Prostate gland (tissue), 2 donors: ENCODE data around the gene SMCP. TPM values are rescaled to one million over a fixed set of nuclear protein-coding genes. Genes with fewer than 3 reads are reported as not detected.

Experiments
- DNase-seq: peaks from one replicate; pipeline ENCODE4 v3.0.0-alpha.2; 2019; ENCODE audit warnings: low spot score
- H3K27ac ChIP-seq, 2 donors: fragments of 200-600 bp; sonication (generic); 2 replicates each; pipeline ENCODE4 v1.5.1; 2017 to 2019
- H3K27me3 ChIP-seq: fragments of 200-600 bp; sonication (generic); replicated peaks from 2 replicates; pipeline ENCODE4 v1.5.1; 2019; ENCODE audit not compliant: insufficient read depth
- H3K36me3 ChIP-seq, 2 donors: fragments of 200-600 bp; sonication (generic); 1 replicate in 1 of 2; 2 replicates in 1 of 2; pipeline versions ENCODE4 v1.5.1 to v1.8.1; 2017 to 2019
- H3K4me1 ChIP-seq: fragments of 200-600 bp; sonication (generic); replicated peaks from 2 replicates; pipeline ENCODE4 v1.5.1; 2019
- H3K4me3 ChIP-seq, 2 donors: fragments of 200-600 bp; sonication (generic); 2 replicates each; pipeline ENCODE4 v1.5.1; 2017 to 2019
- H3K9me3 ChIP-seq: fragments of 200-600 bp; sonication (generic); 2 replicates; pipeline ENCODE4 v1.5.1; 2017
- POLR2A ChIP-seq: fragments of 450-650 bp; IDR thresholded peaks from one replicate; pipeline ENCODE4 v1.6.1; 2016; ENCODE audit warnings: antibody characterized with exemption, mild to moderate bottlenecking
- POLR2AphosphoS5 ChIP-seq: sonication (generic); formaldehyde crosslinking; IDR thresholded peaks from one replicate; pipeline ENCODE4 v1.6.1; 2017; ENCODE audit warnings: antibody characterized with exemption
- WGBS: methylation state at CpG from one replicate; pipeline ENCODE4 v1.1.5; 2018; 5-methylcytosine and 5-hydroxymethylcytosine counted together
- intact Hi-C: fragments of 100-400 bp; cut with DNase I; formaldehyde crosslinking; loops from one replicate; pipeline ENCODE4 v1.14.2; 2022
- total RNA-seq, 2 donors: library from RNA; depleted of rRNA; stranded (reverse); fragments of >200 nt; gene quantifications; one replicate each; pipeline ENCODE4 v1.1.0, GENCODE V29; 2016
- TF ChIP-seq, protein P1 (sequence below), 4 experiments: fragments of 200-600 bp in 2 of 4; fragments of 450-650 bp in 2 of 4; sonication (generic) in 2 of 4; IDR thresholded peaks; 1 replicate in 3 of 4; 2 replicates in 1 of 4; pipeline ENCODE4 v1.5.1; 2016 to 2019; ENCODE audit warnings: antibody characterized with exemption in 4 of 4, mild to moderate bottlenecking in 2 of 4, moderate library complexity in 2 of 4

Gene SMCP
- total RNA-seq, 2 donors from 2014 or later, result 36.5 TPM; not detected in 1

- intact Hi-C loops, result no loop called here
- TF ChIP-seq, protein P1, sequence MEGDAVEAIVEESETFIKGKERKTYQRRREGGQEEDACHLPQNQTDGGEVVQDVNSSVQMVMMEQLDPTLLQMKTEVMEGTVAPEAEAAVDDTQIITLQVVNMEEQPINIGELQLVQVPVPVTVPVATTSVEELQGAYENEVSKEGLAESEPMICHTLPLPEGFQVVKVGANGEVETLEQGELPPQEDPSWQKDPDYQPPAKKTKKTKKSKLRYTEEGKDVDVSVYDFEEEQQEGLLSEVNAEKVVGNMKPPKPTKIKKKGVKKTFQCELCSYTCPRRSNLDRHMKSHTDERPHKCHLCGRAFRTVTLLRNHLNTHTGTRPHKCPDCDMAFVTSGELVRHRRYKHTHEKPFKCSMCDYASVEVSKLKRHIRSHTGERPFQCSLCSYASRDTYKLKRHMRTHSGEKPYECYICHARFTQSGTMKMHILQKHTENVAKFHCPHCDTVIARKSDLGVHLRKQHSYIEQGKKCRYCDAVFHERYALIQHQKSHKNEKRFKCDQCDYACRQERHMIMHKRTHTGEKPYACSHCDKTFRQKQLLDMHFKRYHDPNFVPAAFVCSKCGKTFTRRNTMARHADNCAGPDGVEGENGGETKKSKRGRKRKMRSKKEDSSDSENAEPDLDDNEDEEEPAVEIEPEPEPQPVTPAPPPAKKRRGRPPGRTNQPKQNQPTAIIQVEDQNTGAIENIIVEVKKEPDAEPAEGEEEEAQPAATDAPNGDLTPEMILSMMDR (IDR thresholded peaks at IDR 0.05), result no peak
- TF ChIP-seq POLR2AphosphoS5, result no peak
- TF ChIP-seq POLR2A, result no peak
- Histone ChIP-seq H3K27ac (no peak overlapping the region), H3K27me3 (no peaks in the 10 kb centered on the region), H3K4me3 (no peak overlapping the region), H3K9me3 (no peaks in the 10 kb centered on the region), H3K36me3 (no peaks in the 10 kb centered on the region), H3K4me1 (no peaks in the 10 kb centered on the region)
- DNase-seq, result no peak
- 60% methylated on average over 1 of the region's 1 CpG for WGBS
Measured at GRCh38 chr1:152888126-152888525, 10.0 kb downstream of the SMCP start.

DNA sequence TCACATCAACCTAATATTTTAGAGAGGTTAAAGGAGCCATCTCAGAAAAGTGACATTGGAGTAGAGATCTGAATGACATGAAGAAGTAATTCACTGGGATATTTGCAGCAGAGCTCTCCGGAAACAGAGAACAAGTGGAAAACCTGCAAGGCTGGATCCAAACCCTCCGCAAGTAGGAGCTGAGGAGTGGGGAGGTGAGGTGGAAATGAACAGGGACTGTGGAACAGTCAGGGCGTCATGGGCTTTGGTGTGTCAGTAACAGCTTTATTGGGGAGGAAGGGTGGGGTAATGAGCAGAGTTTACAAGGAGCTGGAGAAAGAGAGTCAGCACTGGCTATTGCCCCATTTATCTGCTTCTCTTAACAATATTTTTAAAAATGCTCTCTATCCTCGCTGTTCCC lies 20.9 kb downstream of the SMCP start:
- H3K4me1 ChIP-seq, result no peaks in the 10 kb centered on the region
- intact Hi-C loops, result no loop called here
- no peaks in the 10 kb centered on the region for H3K9me3 ChIP-seq
- DNase-seq, result no peak
- no peak overlapping the region for H3K4me3 ChIP-seq
- TF ChIP-seq POLR2AphosphoS5 (no peak), POLR2A (no peak)
- TF ChIP-seq, protein P1 (IDR thresholded peaks at IDR 0.05), result no peak
- 64% methylated on average over 4 of the region's 4 CpGs for WGBS
- H3K36me3 ChIP-seq, result no peaks in the 10 kb centered on the region
- H3K27ac ChIP-seq, result no peak overlapping the region
- H3K27me3 ChIP-seq, result no peaks in the 10 kb centered on the region

GRCh38 chr1:152899883-152900282 lies 21.8 kb downstream of the SMCP start:
- Histone ChIP-seq H3K36me3 (no peaks in the 10 kb centered on the region), H3K4me3 (no peak overlapping the region), H3K4me1 (no peaks in the 10 kb centered on the region), H3K9me3 (no peaks in the 10 kb centered on the region), H3K27me3 (no peaks in the 10 kb centered on the region), H3K27ac (no peak overlapping the region)
- WGBS, result 60% methylated on average over 2 of the region's 2 CpGs
- DNase-seq, result no peak
- TF ChIP-seq, protein P1 (IDR thresholded peaks at IDR 0.05), result no peak
- TF ChIP-seq POLR2A (no peak), POLR2AphosphoS5 (no peak)
- intact Hi-C loops, result no loop called here

DNA sequence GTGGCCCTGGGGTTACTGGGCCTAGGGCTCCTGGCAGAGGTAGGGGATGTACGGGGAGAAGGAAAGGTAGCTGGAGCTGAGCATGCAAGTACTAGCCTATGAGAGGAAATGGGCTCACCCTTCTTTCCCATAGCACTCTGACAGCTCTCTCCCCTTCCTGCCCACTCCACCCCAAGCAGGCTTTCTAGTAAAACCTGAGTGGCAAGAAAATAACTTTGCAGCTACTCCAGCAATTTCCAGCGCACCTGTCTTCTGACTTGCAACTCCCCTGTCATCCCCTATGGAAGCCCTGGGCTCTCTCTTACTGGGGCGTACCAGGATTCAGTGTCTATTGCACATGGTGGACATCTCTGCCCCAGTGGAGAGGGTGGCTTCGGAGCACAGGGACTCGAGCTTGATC lies 23.5 kb downstream of the SMCP start:
- no peak for TF ChIP-seq POLR2A
- no peak for TF ChIP-seq POLR2AphosphoS5
- TF ChIP-seq, protein P1 (IDR thresholded peaks at IDR 0.05), result no peak
- H3K4me1 ChIP-seq, result no peaks in the 10 kb centered on the region
- no peaks in the 10 kb centered on the region for H3K9me3 ChIP-seq
- no peaks in the 10 kb centered on the region for H3K27me3 ChIP-seq
- no peak for DNase-seq
- H3K27ac ChIP-seq, result no peak overlapping the region
- H3K4me3 ChIP-seq, result no peak overlapping the region
- 61% methylated on average over 5 of the region's 5 CpGs for WGBS
- no peaks in the 10 kb centered on the region for H3K36me3 ChIP-seq
- intact Hi-C loops, result no loop called here

DNA sequence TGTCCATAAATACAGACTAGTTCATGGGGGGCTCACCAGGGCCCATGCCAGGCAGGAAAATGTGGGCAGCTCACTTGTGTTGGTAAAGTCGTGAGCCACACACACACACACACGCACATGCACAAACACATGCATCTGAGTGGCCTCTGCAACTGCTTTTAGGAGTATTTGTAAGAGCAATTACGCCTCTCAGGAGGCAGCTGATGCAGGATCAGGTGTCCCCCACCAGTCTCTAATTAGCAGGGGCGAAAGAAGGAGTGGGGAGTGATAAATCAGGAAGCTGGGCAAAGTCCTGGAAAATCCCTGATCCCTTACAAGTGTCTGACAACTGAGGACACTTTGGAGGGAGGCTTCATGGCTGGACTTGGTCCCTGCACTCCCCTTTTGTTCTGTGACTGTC lies 24.5 kb downstream of the SMCP start:
- intact Hi-C loops, result no loop called here
- WGBS, result 80% methylated on average over 4 of the region's 4 CpGs
- H3K4me3 ChIP-seq, result no peak overlapping the region
- H3K27ac ChIP-seq, result no peak overlapping the region
- no peaks in the 10 kb centered on the region for H3K4me1 ChIP-seq
- no peaks in the 10 kb centered on the region for H3K9me3 ChIP-seq
- TF ChIP-seq POLR2AphosphoS5 (no peak), POLR2A (no peak)
- TF ChIP-seq, protein P1 (IDR thresholded peaks at IDR 0.05), result no peak
- H3K27me3 ChIP-seq, result no peaks in the 10 kb centered on the region
- DNase-seq, result no peak
- H3K36me3 ChIP-seq, result no peaks in the 10 kb centered on the region
